OCI-LY3 (cell line): ENCODE measurements around the gene PRR23E.

Source experiments
- H2AFZ ChIP-seq: fragments of 200-600, 300-600 bp; shearing (Covaris generic); 2 replicates; pipeline ENCODE4 v1.6.0; 2014; ENCODE audit warnings: antibody characterized with exemption, low read depth, low read length
- H3K27ac ChIP-seq: fragments of 200-600, 300-600 bp; sonication (generic); 2 replicates; pipeline ENCODE4 v1.5.1; 2014; ENCODE audit warnings: mild to moderate bottlenecking, low read length, moderate library complexity, mixed read lengths
- H3K27me3 ChIP-seq: fragments of 200-600, 300-600 bp; sonication (generic); 2 replicates; pipeline ENCODE4 v1.6.1; 2014; ENCODE audit warnings: low read depth, low read length, mixed read lengths
- H3K36me3 ChIP-seq: fragments of 200-600, 300-600 bp; sonication (generic); replicated peaks from 2 replicates; pipeline ENCODE3; 2014; ENCODE audit warnings: low read depth, low read length, mixed read lengths
- H3K4me1 ChIP-seq: fragments of 300-600, 200-600 bp; sonication (generic); 2 replicates; pipeline ENCODE4 v1.6.1; 2014; ENCODE audit warnings: low read length, mixed read lengths
- H3K4me2 ChIP-seq: fragments of 200-600, 300-600 bp; sonication (generic); 2 replicates; pipeline ENCODE4 v1.6.1; 2014; ENCODE audit warnings: low read length, mixed read lengths
- H3K4me3 ChIP-seq: fragments of 300-600, 200-600 bp; sonication (generic); 2 replicates; pipeline ENCODE4 v1.5.1; 2014; ENCODE audit warnings: antibody characterized with exemption, mild to moderate bottlenecking, low read length, moderate library complexity
- H3K79me2 ChIP-seq: fragments of 300-600, 200-600 bp; shearing (Covaris generic); 2 replicates; pipeline ENCODE4 v1.6.1; 2014; ENCODE audit warnings: mild to moderate bottlenecking, low read length, mixed read lengths
- H3K9ac ChIP-seq: fragments of 300-600, 200-600 bp; shearing (Covaris generic); 2 replicates; pipeline ENCODE4 v1.6.0; 2014; ENCODE audit warnings: mild to moderate bottlenecking, low read length, moderate library complexity
- H3K9me3 ChIP-seq: fragments of 200-600, 300-600 bp; shearing (Covaris generic); 2 replicates; pipeline ENCODE4 v1.6.1; 2014; ENCODE audit warnings: low read length, mixed read lengths; ENCODE audit not compliant: insufficient read depth
- H4K20me1 ChIP-seq: fragments of 200-600, 300-600 bp; sonication (generic); 2 replicates; pipeline ENCODE4 v1.6.1; 2016; ENCODE audit warnings: low read length, mixed read lengths; ENCODE audit not compliant: insufficient read depth
- CTCF ChIP-seq: fragments of 200-600, 300-600 bp; sonication (generic); IDR thresholded peaks from 2 replicates; pipeline ENCODE4 v1.5.1; 2014; ENCODE audit warnings: antibody characterized with exemption, low read length, low read depth
- EZH2phosphoT487 ChIP-seq: fragments of 200-600 bp; shearing (Covaris generic); IDR thresholded peaks from 2 replicates; pipeline ENCODE4 v1.6.1; 2018; ENCODE audit warnings: antibody characterized with exemption, mixed run types, low read depth

The PRR23E gene

GRCh38 chr3:127197300-127198189 is 4.6 kb downstream of the PRR23E start:
- Histone ChIP-seq H3K9me3 (peaks cover 5% of the 10 kb centered on the region; the same call in 1 of the 2 replicates), H3K4me2 (no peak overlapping the region), H3K9ac (no peak overlapping the region), H3K36me3 (peaks cover 3% of the 10 kb centered on the region), H3K27ac (no peak overlapping the region), H4K20me1 (no peaks in the 10 kb centered on the region), H3K4me1 (peaks cover 20% of the 10 kb centered on the region), H3K4me3 (no peak overlapping the region), H2AFZ (no peak overlapping the region), H3K27me3 (no peaks in the 10 kb centered on the region), H3K79me2 (no peaks in the 10 kb centered on the region)
- TF ChIP-seq CTCF, result no peak
- TF ChIP-seq EZH2phosphoT487, result no peak

GRCh38 chr3:127200086-127200691 is 7.3 kb downstream of the PRR23E start:
- Histone ChIP-seq H3K79me2 (no peaks in the 10 kb centered on the region), H3K36me3 (peaks cover 9% of the 10 kb centered on the region), H3K4me3 (peak overlapping the region; percentile 53), H3K9me3 (peaks cover 11% of the 10 kb centered on the region; the same call in 1 of the 2 replicates), H3K4me2 (peak overlapping the region; percentile 79), H4K20me1 (no peaks in the 10 kb centered on the region), H3K27ac (peak overlapping the region; percentile 73), H2AFZ (peak overlapping the region; percentile 72; the same call in 1 of the 2 replicates), H3K27me3 (no peaks in the 10 kb centered on the region), H3K4me1 (peaks cover 22% of the 10 kb centered on the region), H3K9ac (peak overlapping the region; percentile 31; the same call in 1 of the 2 replicates)
- TF ChIP-seq CTCF, result no peak
- no peak for TF ChIP-seq EZH2phosphoT487

DNA sequence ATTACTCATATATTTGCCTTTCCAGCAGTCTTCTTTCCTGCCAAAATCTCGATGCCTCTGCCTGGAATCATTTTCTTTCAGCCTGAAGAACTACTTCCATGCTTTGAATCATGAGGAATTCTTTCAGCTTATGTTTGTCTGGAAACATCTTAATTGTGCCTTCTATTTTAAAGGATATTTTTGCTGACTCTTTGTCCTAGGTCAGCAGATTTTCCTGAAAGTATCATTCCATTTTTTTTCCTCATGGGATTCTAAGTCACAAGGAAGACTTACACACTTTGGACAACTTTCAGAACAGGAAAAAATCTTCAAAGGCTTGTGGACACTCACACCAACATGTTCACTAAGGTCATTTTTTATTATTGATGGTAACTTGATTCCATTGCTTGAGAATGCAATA is 10.1 kb downstream of the PRR23E start:
- Histone ChIP-seq H3K9me3 (peaks cover 11% of the 10 kb centered on the region; the same call in 1 of the 2 replicates), H2AFZ (no peak overlapping the region), H3K79me2 (no peaks in the 10 kb centered on the region), H3K36me3 (peaks cover 9% of the 10 kb centered on the region), H3K4me2 (no peak overlapping the region), H3K27me3 (no peaks in the 10 kb centered on the region), H3K9ac (no peak overlapping the region), H3K4me1 (peaks cover 50% of the 10 kb centered on the region), H3K4me3 (no peak overlapping the region), H3K27ac (no peak overlapping the region), H4K20me1 (no peaks in the 10 kb centered on the region)
- TF ChIP-seq CTCF (no peak), EZH2phosphoT487 (no peak)

DNA sequence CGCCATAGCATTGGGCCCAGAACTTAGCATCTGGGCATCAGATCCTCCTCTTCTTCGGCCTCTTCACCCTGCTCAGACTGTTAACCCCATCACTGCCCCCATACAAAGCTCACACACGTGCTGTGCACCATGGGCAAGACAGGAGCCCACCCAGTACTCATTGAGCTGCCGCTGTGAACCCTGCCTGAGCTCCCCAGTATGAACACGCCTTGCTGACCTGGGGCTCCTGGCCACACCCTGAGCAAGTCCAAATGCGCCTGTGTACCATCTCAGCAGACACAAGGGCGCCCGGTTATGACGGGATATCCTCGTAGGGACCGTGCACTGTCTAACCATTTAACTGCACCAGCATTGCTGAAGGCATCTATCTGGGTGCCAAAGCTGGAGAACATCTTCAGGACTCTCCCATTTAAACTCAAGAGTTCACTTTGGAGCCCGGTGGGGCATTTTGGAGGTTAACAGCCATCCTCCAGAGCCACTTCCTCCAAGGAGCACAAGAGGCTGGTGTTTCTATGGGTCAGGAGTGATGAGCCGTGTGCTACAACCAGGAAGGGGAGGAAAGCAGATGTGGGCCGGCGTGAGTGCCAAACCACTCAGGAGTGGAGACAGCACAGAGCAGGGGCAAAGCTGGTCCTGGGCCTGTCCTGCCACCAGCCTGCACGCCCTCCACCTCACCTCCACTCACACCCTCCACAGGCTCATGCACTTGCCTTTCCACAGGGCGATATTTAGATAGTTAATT is 12.1 kb downstream of the PRR23E start:
- no peaks in the 10 kb centered on the region for H3K79me2 ChIP-seq
- H3K4me2 ChIP-seq, result no peak overlapping the region
- H3K36me3 ChIP-seq, result peaks cover 9% of the 10 kb centered on the region
- H3K27ac ChIP-seq, result no peak overlapping the region
- no peak overlapping the region for H3K9ac ChIP-seq
- H3K4me3 ChIP-seq, result no peak overlapping the region
- H2AFZ ChIP-seq, result no peak overlapping the region
- TF ChIP-seq CTCF, result no peak
- TF ChIP-seq EZH2phosphoT487, result no peak
- H4K20me1 ChIP-seq, result no peaks in the 10 kb centered on the region
- H3K9me3 ChIP-seq, result peaks cover 11% of the 10 kb centered on the region; the same call in 1 of the 2 replicates
- no peaks in the 10 kb centered on the region for H3K27me3 ChIP-seq
- peaks cover 63% of the 10 kb centered on the region for H3K4me1 ChIP-seq
